Measurements from ENCODE around the gene KRT39. TPM values are rescaled to one million over a fixed set of nuclear protein-coding genes. Genes with fewer than 3 reads are reported as not detected.

KRT39 gene
- total RNA-seq, 1 experiment from 2014 or later, result not detected

GRCh38 chr17:40974366-40974765 lies 7.6 kb upstream of the KRT39 start:
- H3K27ac ChIP-seq (ENCODE audit: low read length), result no peak overlapping the region
- no peak overlapping the region for H3K4me3 ChIP-seq (ENCODE audit: low read length)
- H3K79me2 ChIP-seq (ENCODE audit: low read length), result no peaks in the 10 kb centered on the region
- no peak overlapping the region for H3K4me2 ChIP-seq (ENCODE audit: low read length)
- ATAC-seq (no peak), DNase-seq (no peak)
- no peak overlapping the region for H3K9ac ChIP-seq (ENCODE audit: low read length)
- ChIA-PET CTCF (no interaction called here), POLR2A (ENCODE audit: unreplicated experiment) (no interaction called here)
- BruUV-seq (replicated peaks), result no TSS peak
- intact Hi-C loops (cut with micrococcal nuclease), result no loop called here
- no peaks in the 10 kb centered on the region for H3K27me3 ChIP-seq (ENCODE audit: low read length)
- TF ChIP-seq CTCF (conservative IDR thresholded peaks at IDR 0.05; ENCODE audit: low read depth, low read length), result no peak
- no peak for TF ChIP-seq EZH2 (IDR thresholded peaks at IDR 0.05; ENCODE audit: low read length, unreplicated experiment)
- H3K9me2 ChIP-seq (replicated peaks; ENCODE audit: low read length), result no peaks in the 10 kb centered on the region
- no peaks in the 10 kb centered on the region for H3F3A ChIP-seq (ENCODE audit: low read length, unreplicated experiment)
- H3K9me3 ChIP-seq (ENCODE audit: low read length), result no peaks in the 10 kb centered on the region
- H3K36me3 ChIP-seq (ENCODE audit: low read depth, low read length), result no peaks in the 10 kb centered on the region
- H2AFZ ChIP-seq (ENCODE audit: low read length), result no peak overlapping the region
- peaks cover 6% of the 10 kb centered on the region; the same call in 1 of the 2 replicates for H3K4me1 ChIP-seq (ENCODE audit: insufficient read depth, low read length)
- no peaks in the 10 kb centered on the region for H4K20me1 ChIP-seq (ENCODE audit: low read length)

- no peaks in the 10 kb centered on the region for H3K9me3 ChIP-seq (ENCODE audit: low read length)
- intact Hi-C loops (cut with micrococcal nuclease), result no loop called here
- no peaks in the 10 kb centered on the region for H4K20me1 ChIP-seq (ENCODE audit: low read length)
- H3F3A ChIP-seq (ENCODE audit: low read length, unreplicated experiment), result no peaks in the 10 kb centered on the region
- no peak overlapping the region for H3K9ac ChIP-seq (ENCODE audit: low read length)
- H3K36me3 ChIP-seq (ENCODE audit: low read depth, low read length), result no peaks in the 10 kb centered on the region; the same call in 1 of the 2 replicates
- no peak overlapping the region for H2AFZ ChIP-seq (ENCODE audit: low read length)
- H3K27ac ChIP-seq (ENCODE audit: low read length), result no peak overlapping the region
- ATAC-seq (no peak), DNase-seq (no peak)
- no peak overlapping the region for H3K4me2 ChIP-seq (ENCODE audit: low read length)
- no peaks in the 10 kb centered on the region for H3K27me3 ChIP-seq (ENCODE audit: low read length)
- no peaks in the 10 kb centered on the region for H3K79me2 ChIP-seq (ENCODE audit: low read length)
- H3K4me3 ChIP-seq (ENCODE audit: low read length), result no peak overlapping the region
- TF ChIP-seq EZH2phosphoT487 (IDR thresholded peaks at IDR 0.05; ENCODE audit: borderline replicate concordance, low read length), result no peak
- no peak for TF ChIP-seq CTCF (conservative IDR thresholded peaks at IDR 0.05; ENCODE audit: low read depth, low read length)
- TF ChIP-seq EZH2 (IDR thresholded peaks at IDR 0.05; ENCODE audit: low read length, unreplicated experiment), result no peak
- no peaks in the 10 kb centered on the region for H3K4me1 ChIP-seq (ENCODE audit: insufficient read depth, low read length)
- H3K9me2 ChIP-seq (replicated peaks; ENCODE audit: low read length), result no peaks in the 10 kb centered on the region
- CTCF ChIA-PET, result no interaction called here
- POLR2A ChIA-PET (ENCODE audit: unreplicated experiment), result no interaction called here
- BruUV-seq (replicated peaks), result no TSS peak
Measured at GRCh38 chr17:40967582-40967981, 834 bp upstream of the KRT39 start.

GRCh38 chr17:40963838-40964237 lies 2.9 kb downstream of the KRT39 start:
- Histone ChIP-seq H3K9me3 (ENCODE audit: low read length) (no peaks in the 10 kb centered on the region), H3K36me3 (ENCODE audit: low read depth, low read length) (no peaks in the 10 kb centered on the region; the same call in 1 of the 2 replicates), H3K9ac (ENCODE audit: low read length) (no peak overlapping the region), H3K4me2 (ENCODE audit: low read length) (no peak overlapping the region), H4K20me1 (ENCODE audit: low read length) (no peaks in the 10 kb centered on the region), H3K4me3 (ENCODE audit: low read length) (no peak overlapping the region), H3K9me2 (replicated peaks; ENCODE audit: low read length) (no peaks in the 10 kb centered on the region), H2AFZ (ENCODE audit: low read length) (no peak overlapping the region), H3F3A (ENCODE audit: low read length, unreplicated experiment) (no peaks in the 10 kb centered on the region), H3K27ac (ENCODE audit: low read length) (no peak overlapping the region), H3K79me2 (ENCODE audit: low read length) (no peaks in the 10 kb centered on the region), H3K27me3 (ENCODE audit: low read length) (no peaks in the 10 kb centered on the region), H3K4me1 (ENCODE audit: insufficient read depth, low read length) (peaks cover 7% of the 10 kb centered on the region)
- TF ChIP-seq EZH2phosphoT487 (IDR thresholded peaks at IDR 0.05; ENCODE audit: borderline replicate concordance, low read length) (no peak), EZH2 (IDR thresholded peaks at IDR 0.05; ENCODE audit: low read length, unreplicated experiment) (no peak), CTCF (conservative IDR thresholded peaks at IDR 0.05; ENCODE audit: low read depth, low read length) (peak; percentile 65)
- ChIA-PET CTCF (no interaction called here), POLR2A (ENCODE audit: unreplicated experiment) (no interaction called here)
- intact Hi-C loops (cut with micrococcal nuclease), result no loop called here
- BruUV-seq (replicated peaks), result no TSS peak
- peak; percentile 38 for DNase-seq
- no peak for ATAC-seq
